ENCODE results near the gene NR1H2.

The NR1H2 gene

DNA sequence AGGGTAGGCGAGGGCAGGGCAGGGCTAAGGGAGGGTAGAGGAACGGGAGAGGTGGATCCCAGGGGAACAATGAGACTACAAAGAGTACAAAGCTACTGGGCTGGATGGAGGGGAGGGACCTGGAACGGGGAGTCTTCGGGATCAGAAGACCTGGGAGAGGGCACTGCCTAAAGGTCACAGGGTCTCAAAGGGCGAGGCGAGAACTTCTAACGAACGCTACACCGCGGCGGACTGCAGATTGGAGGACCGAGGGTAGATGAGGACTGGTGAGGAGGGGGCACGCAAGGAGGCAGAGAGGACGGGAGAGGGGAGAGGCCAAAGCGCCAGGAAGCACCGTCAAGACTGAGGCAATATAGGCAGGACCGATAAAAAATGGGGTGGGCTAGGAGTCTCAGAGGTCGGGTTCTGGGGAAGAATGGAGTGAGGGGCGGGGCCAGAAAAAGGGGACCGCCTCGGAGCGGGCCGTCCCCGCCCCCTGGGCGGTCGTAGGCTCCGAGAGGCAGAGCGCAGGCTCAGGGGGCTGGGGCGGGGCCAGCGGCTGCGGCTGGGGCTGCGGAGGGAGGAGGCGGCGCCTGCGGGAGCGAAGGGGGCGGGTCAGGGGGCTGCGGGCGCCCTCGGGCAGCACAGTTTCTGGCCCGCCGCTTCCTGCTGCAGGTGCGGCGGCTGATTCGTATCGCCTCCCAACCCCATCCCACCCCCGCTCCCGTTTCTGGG is 45.7 kb upstream of the NR1H2 start:
- peak; percentile 19 for DNase-seq (ENCODE audit: low read depth)
- H3K4me3 ChIP-seq (ENCODE audit: low read length), result no peak overlapping the region
- TF ChIP-seq, protein P1, sequence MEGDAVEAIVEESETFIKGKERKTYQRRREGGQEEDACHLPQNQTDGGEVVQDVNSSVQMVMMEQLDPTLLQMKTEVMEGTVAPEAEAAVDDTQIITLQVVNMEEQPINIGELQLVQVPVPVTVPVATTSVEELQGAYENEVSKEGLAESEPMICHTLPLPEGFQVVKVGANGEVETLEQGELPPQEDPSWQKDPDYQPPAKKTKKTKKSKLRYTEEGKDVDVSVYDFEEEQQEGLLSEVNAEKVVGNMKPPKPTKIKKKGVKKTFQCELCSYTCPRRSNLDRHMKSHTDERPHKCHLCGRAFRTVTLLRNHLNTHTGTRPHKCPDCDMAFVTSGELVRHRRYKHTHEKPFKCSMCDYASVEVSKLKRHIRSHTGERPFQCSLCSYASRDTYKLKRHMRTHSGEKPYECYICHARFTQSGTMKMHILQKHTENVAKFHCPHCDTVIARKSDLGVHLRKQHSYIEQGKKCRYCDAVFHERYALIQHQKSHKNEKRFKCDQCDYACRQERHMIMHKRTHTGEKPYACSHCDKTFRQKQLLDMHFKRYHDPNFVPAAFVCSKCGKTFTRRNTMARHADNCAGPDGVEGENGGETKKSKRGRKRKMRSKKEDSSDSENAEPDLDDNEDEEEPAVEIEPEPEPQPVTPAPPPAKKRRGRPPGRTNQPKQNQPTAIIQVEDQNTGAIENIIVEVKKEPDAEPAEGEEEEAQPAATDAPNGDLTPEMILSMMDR (conservative IDR thresholded peaks at IDR 0.05; ENCODE audit: low read length), result no peak

DNA sequence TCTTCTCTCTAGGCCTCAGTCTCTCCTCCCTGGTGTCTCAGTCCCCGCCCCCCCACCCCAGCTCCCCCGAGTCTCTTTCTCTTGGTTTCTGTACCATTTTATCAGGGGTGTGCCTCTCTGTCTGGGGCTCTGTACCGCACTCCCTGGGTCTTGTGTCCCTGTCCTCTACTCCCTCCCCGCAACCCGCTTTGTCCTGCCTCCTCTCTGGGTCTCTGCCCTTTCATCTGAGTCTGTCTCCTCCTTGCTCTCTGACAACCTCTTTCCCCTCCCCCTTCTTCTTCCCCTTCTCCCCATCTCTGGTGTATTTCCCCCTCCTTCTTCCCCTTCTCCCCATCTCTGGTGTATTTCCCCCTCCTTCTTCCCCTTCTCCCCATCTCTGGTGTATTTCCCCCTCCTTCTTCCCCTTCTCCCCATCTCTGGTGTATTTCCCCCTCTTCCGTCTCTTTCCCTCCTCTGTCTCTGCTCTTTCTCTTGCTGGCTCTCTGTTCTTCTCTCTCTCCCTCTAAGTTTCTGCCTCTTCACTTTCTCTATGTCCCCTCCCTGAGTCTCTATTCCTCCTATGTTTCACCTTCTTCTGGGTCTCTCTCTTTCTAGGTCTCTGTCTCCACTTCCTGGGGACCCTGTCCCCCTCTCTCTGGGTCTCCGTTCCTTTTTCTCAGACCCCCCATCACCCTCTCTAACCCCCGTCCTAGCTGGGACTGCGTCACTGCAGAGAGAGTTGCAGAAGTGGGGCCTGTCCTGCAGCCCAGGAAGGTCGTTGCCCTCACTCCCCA is 44.9 kb upstream of the NR1H2 start:
- TF ChIP-seq, protein P1 (conservative IDR thresholded peaks at IDR 0.05; ENCODE audit: low read length), result no peak
- H3K4me3 ChIP-seq (ENCODE audit: low read length), result no peak overlapping the region
- DNase-seq (ENCODE audit: low read depth), result no peak

DNA sequence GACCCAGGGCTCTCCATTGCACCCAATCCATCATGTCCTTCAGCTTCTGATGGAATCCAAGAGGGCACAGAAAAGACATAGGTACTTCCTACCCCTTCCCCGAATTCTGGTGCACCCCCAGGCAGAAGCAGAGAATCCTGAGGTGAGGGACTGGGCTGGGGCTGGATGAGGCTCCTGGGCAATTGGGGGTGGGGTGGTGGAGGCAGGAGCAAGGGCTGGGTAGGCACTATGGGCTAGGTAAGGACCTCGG is 44.3 kb upstream of the NR1H2 start:
- TF ChIP-seq, protein P1 (conservative IDR thresholded peaks at IDR 0.05; ENCODE audit: low read length), result no peak
- no peak overlapping the region for H3K4me3 ChIP-seq (ENCODE audit: low read length)
- DNase-seq (ENCODE audit: low read depth), result no peak

DNA sequence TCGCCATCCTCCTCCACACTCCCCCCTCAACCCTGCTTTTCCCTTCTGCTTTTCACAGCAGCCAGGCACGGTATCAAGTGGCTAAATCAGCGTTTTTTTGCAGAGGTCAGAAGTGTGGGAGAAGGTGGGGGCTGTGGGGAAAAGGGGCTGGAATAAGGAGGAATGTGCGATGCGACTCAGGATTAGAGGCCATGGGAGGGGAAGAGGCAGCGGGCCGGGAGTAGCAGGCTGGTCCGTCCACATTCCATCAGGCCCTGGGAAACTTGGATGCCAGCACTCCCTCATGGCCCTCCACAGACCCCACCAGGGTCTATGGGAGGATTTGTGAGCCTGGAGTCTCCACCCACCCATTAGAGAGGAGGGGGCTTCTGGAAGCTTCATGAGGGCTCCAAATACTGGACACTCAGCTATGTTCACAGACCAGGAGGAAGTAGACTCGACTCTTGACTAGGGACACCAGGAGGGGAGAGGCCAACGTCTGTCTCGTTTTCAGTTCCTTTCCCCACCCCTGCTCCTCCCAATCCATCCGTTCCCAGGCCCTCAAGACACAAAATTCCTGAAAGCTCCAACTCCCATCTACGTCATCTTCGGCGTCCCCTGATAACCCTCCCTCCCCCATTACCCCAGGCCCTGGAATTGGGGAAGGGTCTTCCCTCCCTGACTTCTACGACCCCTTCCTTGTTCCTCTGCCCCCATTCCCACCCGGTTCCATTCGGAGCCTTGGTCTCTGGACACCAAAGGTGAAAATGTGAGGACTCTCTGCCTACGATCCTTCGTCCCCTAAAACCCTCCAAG is 43.8 kb upstream of the NR1H2 start:
- DNase-seq (ENCODE audit: low read depth), result no peak
- TF ChIP-seq, protein P1 (conservative IDR thresholded peaks at IDR 0.05; ENCODE audit: low read length), result no peak
- no peak overlapping the region for H3K4me3 ChIP-seq (ENCODE audit: low read length)

DNA sequence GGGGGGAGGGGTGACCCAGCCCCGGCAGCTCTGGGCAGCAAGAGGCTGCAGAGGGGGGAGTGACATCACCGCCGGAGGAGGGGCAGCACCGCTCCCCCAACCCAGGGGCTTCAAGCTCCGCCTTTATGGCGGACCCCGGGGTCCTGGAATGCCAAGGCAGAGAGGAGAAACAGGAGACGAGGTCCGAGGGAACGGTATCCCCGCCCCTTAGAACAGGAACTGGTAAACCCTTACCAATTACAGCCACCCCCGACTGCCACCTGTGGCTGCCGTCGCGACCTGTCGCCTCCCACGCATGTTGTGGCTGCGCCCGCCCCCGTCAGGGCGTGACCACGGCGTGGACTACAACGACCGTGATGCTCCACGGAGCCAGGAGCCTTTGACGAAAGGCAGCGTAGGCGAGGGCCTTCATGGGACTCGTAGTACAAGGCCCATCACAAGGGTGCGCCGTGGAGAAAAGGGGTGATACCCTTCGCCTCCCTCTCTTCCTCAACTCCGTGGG is 43.0 kb upstream of the NR1H2 start:
- TF ChIP-seq, protein P1 (conservative IDR thresholded peaks at IDR 0.05; ENCODE audit: low read length), result peak; percentile 14
- DNase-seq (ENCODE audit: low read depth), result peak; percentile 78
- peak overlapping the region; percentile 55 for H3K4me3 ChIP-seq (ENCODE audit: low read length)

DNA sequence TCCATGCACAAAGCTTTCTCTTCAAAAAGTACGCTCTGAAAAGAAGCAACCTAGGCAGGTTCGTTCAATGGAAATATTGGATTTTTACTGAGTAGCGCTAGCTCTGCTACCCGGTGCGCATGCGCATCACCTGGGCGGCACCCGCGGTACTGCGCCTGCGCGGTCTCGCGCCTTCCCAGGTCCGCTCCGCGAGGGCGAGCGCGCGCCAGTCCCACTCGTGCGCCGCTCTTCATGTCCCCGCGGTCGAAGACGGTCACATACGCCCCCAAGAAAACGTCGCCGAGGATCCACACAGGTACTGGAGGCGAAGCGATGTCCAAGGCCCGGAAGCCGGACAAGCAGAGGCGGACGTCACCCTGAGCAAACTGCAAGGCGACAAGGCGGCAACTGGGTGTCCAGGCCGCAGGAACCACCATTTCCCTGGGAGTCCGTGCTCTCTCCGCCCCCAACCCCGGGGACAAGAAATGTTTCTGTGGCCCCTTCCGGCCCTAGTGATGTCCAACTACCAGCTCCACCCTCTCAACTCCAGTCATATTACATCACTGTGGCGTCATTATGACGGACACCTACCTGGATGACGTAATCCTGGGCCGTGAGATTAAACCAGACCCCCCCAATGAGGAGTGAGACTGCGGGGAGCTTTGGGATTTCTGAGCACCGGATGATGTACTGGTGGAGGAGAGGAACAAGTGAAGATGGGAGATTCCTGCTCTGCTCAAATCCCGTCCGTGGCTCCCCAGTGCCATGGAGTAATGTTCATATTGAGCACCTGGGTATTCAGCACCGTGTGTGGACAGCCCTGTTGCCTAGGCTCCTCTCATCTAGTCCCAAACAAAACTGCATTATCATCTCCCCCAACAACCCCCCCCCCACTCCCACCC is 42.3 kb upstream of the NR1H2 start:
- TF ChIP-seq, protein P1 (conservative IDR thresholded peaks at IDR 0.05; ENCODE audit: low read length), result no peak
- no peak for DNase-seq (ENCODE audit: low read depth)
- peak overlapping the region; percentile 55 for H3K4me3 ChIP-seq (ENCODE audit: low read length)

Data from AG10803 (cell line).